ENCODE data around the gene KCMF1. TPM values are rescaled to one million over a fixed set of nuclear protein-coding genes. Genes with fewer than 3 reads are reported as not detected.

Gene KCMF1
- polyA plus RNA-seq, 1 donor (not counting 4 experiments of a cell fraction or from before 2014, with no cell fraction given): 111 TPM

DNA sequence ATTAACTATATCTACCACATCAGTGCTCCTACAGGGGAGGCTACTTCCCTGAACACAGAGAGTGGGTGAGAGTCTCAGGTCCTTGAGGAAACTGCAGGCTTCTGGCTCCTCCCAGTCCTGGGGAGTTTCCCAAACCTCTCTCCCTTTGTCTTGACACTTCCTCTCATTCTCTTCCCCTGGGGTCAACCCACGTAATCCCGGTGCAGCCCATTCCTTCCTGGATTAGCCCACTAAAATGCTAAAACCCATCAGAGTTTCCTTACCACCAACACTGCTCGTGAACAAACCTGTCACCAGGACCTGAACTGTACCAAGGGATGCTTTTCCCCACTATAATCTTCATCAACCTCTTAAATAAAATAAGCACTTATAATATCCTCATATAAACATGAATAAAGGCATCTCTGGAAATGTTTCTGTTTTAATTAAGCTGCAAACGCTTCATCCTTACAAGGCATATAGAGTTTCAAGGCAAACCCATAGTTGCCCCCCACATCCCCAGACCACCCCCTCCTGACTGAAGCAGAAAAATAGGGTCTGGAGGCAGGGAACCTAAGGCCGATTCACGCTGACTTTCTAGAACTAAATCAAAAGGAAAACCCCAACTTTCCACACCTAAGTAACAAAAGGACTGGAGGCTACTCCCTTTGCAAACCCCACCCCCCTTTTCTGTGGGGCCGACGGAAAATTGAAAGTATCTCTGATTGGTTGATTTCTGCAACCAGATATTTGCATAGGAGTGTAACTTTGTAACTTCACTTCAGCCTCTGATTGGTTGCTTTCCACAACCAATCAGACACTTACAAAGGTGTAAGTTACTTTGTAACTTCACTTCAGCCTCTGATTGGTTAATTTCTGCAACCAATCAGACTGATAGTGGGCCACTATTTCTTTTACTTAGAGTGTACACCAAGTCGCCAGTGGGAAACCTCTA, 46.5 kb upstream of the KCMF1 start:
- FAIRE-seq (no peak), DNase-seq (ENCODE audit: low read depth, low spot score) (no peak)
- Histone ChIP-seq H3K9me3 (ENCODE audit: control insufficient read depth, low read depth, low read length) (no peaks in the 10 kb centered on the region), H3K9ac (ENCODE audit: control insufficient read depth, extremely low read depth, insufficient read depth, low read length) (peak overlapping the region; percentile 60), H3K27ac (ENCODE audit: control insufficient read depth, insufficient read depth, low read length) (peak overlapping the region; percentile 92), H3K4me3 (ENCODE audit: control insufficient read depth in 2 of 3, extremely low read depth in 1 of 3, insufficient read depth in 2 of 3, low read depth in 1 of 3, low read length in 3 of 3) (peak overlapping the region in 1 of 3 experiments; percentile 23), H3K9me1 (ENCODE audit: control insufficient read depth, extremely low read depth, insufficient read depth, low read length) (no peaks in the 10 kb centered on the region), H3K79me2 (ENCODE audit: control insufficient read depth, insufficient read depth, low read length) (no peaks in the 10 kb centered on the region), H3K27me3 (ENCODE audit: control insufficient read depth, extremely low read depth, insufficient read depth, low read length) (no peaks in the 10 kb centered on the region), H2AFZ (ENCODE audit: control insufficient read depth, low read length) (peak overlapping the region; percentile 56), H3K4me1 (ENCODE audit: control insufficient read depth, extremely low read depth, insufficient read depth, low read length) (peaks cover 43% of the 10 kb centered on the region), H3K36me3 (ENCODE audit: control insufficient read depth in 2 of 2, extremely low read depth in 1 of 2, insufficient read depth in 2 of 2, low read length in 2 of 2) (no peaks in the 10 kb centered on the region), H3K4me2 (ENCODE audit: control insufficient read depth, extremely low read depth, insufficient read depth, low read depth, low read length) (peak overlapping the region; percentile 90), H4K20me1 (ENCODE audit: control insufficient read depth, extremely low read depth, insufficient read depth, low read length) (no peaks in the 10 kb centered on the region)
- no peak for TF ChIP-seq EZH2 (IDR thresholded peaks at IDR 0.05; ENCODE audit: low read length)
- no peak for TF ChIP-seq CTCF (optimal IDR thresholded peaks at IDR 0.05 in 1 of 3, IDR thresholded peaks at IDR 0.05 in 1 of 3, conservative IDR thresholded peaks at IDR 0.05 in 1 of 3; ENCODE audit: extremely low read depth in 1 of 3, insufficient read depth in 2 of 3, low read length in 3 of 3)
- dilution Hi-C loops (cut with MboI; ENCODE audit: extremely low pct_ligation_motif_present, low sequenced_read_pairs): no loop called here

GRCh38 chr2:84925336-84925723, 45.6 kb upstream of the KCMF1 start:
- peak overlapping the region; percentile 90 for H3K4me2 ChIP-seq (ENCODE audit: control insufficient read depth, extremely low read depth, insufficient read depth, low read depth, low read length)
- dilution Hi-C loops (cut with MboI; ENCODE audit: extremely low pct_ligation_motif_present, low sequenced_read_pairs): no loop called here

More at GRCh38 chr2:84925336-84925723, 45.6 kb upstream of the KCMF1 start:
- peak; percentile 84 for DNase-seq (ENCODE audit: low read depth, low spot score)
- Histone ChIP-seq H2AFZ (ENCODE audit: control insufficient read depth, low read length) (no peak overlapping the region), H3K36me3 (ENCODE audit: control insufficient read depth in 2 of 2, extremely low read depth in 1 of 2, insufficient read depth in 2 of 2, low read length in 2 of 2) (no peaks in the 10 kb centered on the region), H3K79me2 (ENCODE audit: control insufficient read depth, insufficient read depth, low read length) (no peaks in the 10 kb centered on the region), H3K4me3 (ENCODE audit: control insufficient read depth in 2 of 3, extremely low read depth in 1 of 3, insufficient read depth in 2 of 3, low read depth in 1 of 3, low read length in 3 of 3) (peak overlapping the region in 1 of 3 experiments; percentile 4), H3K4me1 (ENCODE audit: control insufficient read depth, extremely low read depth, insufficient read depth, low read length) (peaks cover 38% of the 10 kb centered on the region), H3K9ac (ENCODE audit: control insufficient read depth, extremely low read depth, insufficient read depth, low read length) (peak overlapping the region; percentile 64), H3K27me3 (ENCODE audit: control insufficient read depth, extremely low read depth, insufficient read depth, low read length) (no peaks in the 10 kb centered on the region), H3K9me1 (ENCODE audit: control insufficient read depth, extremely low read depth, insufficient read depth, low read length) (no peaks in the 10 kb centered on the region), H3K9me3 (ENCODE audit: control insufficient read depth, low read depth, low read length) (no peaks in the 10 kb centered on the region), H3K27ac (ENCODE audit: control insufficient read depth, insufficient read depth, low read length) (peak overlapping the region; percentile 92), H4K20me1 (ENCODE audit: control insufficient read depth, extremely low read depth, insufficient read depth, low read length) (no peaks in the 10 kb centered on the region)
- TF ChIP-seq EZH2 (IDR thresholded peaks at IDR 0.05; ENCODE audit: low read length) (no peak), CTCF (optimal IDR thresholded peaks at IDR 0.05 in 1 of 3, IDR thresholded peaks at IDR 0.05 in 1 of 3, conservative IDR thresholded peaks at IDR 0.05 in 1 of 3; ENCODE audit: extremely low read depth in 1 of 3, insufficient read depth in 2 of 3, low read length in 3 of 3) (no peak)
- peak; percentile 29 for FAIRE-seq
